ENCODE measurements around the gene WDFY1.
"Not testable (repeated sequence)": the region's sequence is repeated elsewhere in the genome, so short reads cannot be mapped to it uniquely, and the experiment has no call there.

DNA sequence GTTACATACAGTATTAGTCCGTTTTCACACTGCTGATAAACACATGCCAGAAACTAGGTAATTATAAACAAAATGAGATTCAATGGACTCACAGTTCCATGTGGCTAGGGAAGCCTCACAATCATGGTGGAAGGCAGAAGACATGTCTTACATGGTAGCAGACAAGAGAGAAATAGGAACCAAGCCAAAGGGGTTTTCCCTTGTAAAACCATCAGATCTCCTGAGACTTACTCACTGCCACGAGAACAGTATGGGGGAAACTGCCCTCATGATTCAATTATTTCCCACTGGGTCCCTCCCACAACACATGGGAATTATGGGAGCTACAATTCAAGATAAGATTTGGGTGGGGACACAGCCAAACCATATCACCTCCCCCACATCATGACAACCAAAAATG lies 5.7 kb downstream of the WDFY1 start:
- not testable (repeated sequence) for TF ChIP-seq EGR1 (conservative IDR thresholded peaks at IDR 0.05); L3MBTL2 (IDR thresholded peaks at IDR 0.05); EP300 (IDR thresholded peaks at IDR 0.05; ENCODE audit: low read length); ATF2 (CRISPR knock-in tag; IDR thresholded peaks at IDR 0.05); HMGXB4 (CRISPR knock-in tag; IDR thresholded peaks at IDR 0.05); CTCF (IDR thresholded peaks at IDR 0.05 in 2 of 3, conservative IDR thresholded peaks at IDR 0.05 in 1 of 3; ENCODE audit: insufficient read depth in 2 of 3, low read depth in 1 of 3, low read length in 3 of 3); ETS1 (conservative IDR thresholded peaks at IDR 0.05; ENCODE audit: control insufficient read depth, low read depth, low read length); MYBL2 (IDR thresholded peaks at IDR 0.05; ENCODE audit: low read depth); MYBL2 (CRISPR knock-in tag; IDR thresholded peaks at IDR 0.05; ENCODE audit: borderline replicate concordance); ETV6 (IDR thresholded peaks at IDR 0.05; ENCODE audit: borderline replicate concordance in 1 of 2, low read depth in 2 of 2, low read length in 1 of 2); ETV6 (CRISPR knock-in tag; IDR thresholded peaks at IDR 0.05; ENCODE audit: borderline replicate concordance)

Measured in K562 (cell line).